CD8-positive, alpha-beta memory T cell (primary cell): ENCODE data around the gene PKHD1. TPM values are rescaled to one million over a fixed set of nuclear protein-coding genes. Genes with fewer than 3 reads are reported as not detected.
A peak's percentile ranks its signal among the peaks of the same experiment; 100 is the strongest.

ENCODE experiments used
- CTCF ChIA-PET: fragments of 350-600 bp; sonication (Branson Sonifier 250); formaldehyde crosslinking; loops from one replicate; lab custom pipeline; 2021; ENCODE audit warnings: antibody characterized with exemption; lab: Charles Lee
- POLR2A ChIA-PET: fragments of 350-600 bp; sonication (Branson Sonifier 250); formaldehyde crosslinking; loops from one replicate; lab custom pipeline; 2021; ENCODE audit warnings: antibody characterized with exemption; lab: Charles Lee
- DNase-seq, 5 donors: peaks; one replicate each; pipeline versions ENCODE4 v3.0.0 to v3.0.0-alpha.2; 2020 to 2022; ENCODE audit warnings: mixed read lengths in 1 of 5
- H3K27ac ChIP-seq: one replicate; pipeline ENCODE4 v1.7.0; 2013; ENCODE audit warnings: low read depth, mild to moderate bottlenecking, low read length, moderate library complexity
- H3K27me3 ChIP-seq: 2 replicates; pipeline ENCODE4 v1.7.0; 2013; ENCODE audit warnings: low read length, mild to moderate bottlenecking; ENCODE audit not compliant: insufficient read depth, poor library complexity, severe bottlenecking
- H3K36me3 ChIP-seq: 2 replicates; pipeline ENCODE4 v1.7.0; 2013; ENCODE audit warnings: mild to moderate bottlenecking, low read length, moderate library complexity; ENCODE audit not compliant: insufficient read depth
- H3K4me1 ChIP-seq: 2 replicates; pipeline ENCODE4 v1.7.0; 2013; ENCODE audit warnings: mild to moderate bottlenecking, low read length, moderate library complexity; ENCODE audit not compliant: insufficient read depth
- H3K4me3 ChIP-seq: 2 replicates; pipeline ENCODE4 v1.7.0; 2013; ENCODE audit warnings: mild to moderate bottlenecking, low read length
- H3K9me3 ChIP-seq: 2 replicates; pipeline ENCODE4 v1.7.0; 2013; ENCODE audit warnings: mild to moderate bottlenecking, low read length
- H3K27ac Mint-ChIP-seq, 8 donors: one replicate each; pipeline ENCODE4 v1.8.0; 2020 to 2021; ENCODE audit warnings: mixed read lengths in 8 of 8, mild to moderate bottlenecking in 6 of 8, inconsistent platforms in 3 of 8, moderate library complexity in 3 of 8
- H3K27me3 Mint-ChIP-seq, 2 donors: one replicate each; pipeline ENCODE4 v1.8.0; 2020 to 2021; ENCODE audit warnings: mixed read lengths in 2 of 2, mild to moderate bottlenecking in 1 of 2, moderate library complexity in 1 of 2
- H3K36me3 Mint-ChIP-seq, 3 donors: one replicate each; pipeline ENCODE4 v1.8.0; 2020 to 2021; ENCODE audit warnings: mixed read lengths in 3 of 3, inconsistent platforms in 1 of 3, mild to moderate bottlenecking in 1 of 3
- H3K4me1 Mint-ChIP-seq, 3 donors: one replicate each; pipeline ENCODE4 v1.8.0; 2020 to 2021; ENCODE audit warnings: mixed read lengths in 3 of 3, inconsistent platforms in 1 of 3, mild to moderate bottlenecking in 1 of 3
- H3K4me3 Mint-ChIP-seq, 7 donors: one replicate each; pipeline ENCODE4 v1.8.0; 2020 to 2021; ENCODE audit warnings: mixed read lengths in 7 of 7, mild to moderate bottlenecking in 6 of 7, moderate library complexity in 4 of 7, inconsistent platforms in 2 of 7
- H3K9me3 Mint-ChIP-seq, 5 donors: one replicate each; pipeline ENCODE4 v1.8.0; 2020 to 2022; ENCODE audit warnings: mixed read lengths in 5 of 5, mild to moderate bottlenecking in 3 of 5, moderate library complexity in 2 of 5, inconsistent platforms in 1 of 5
- polyA plus RNA-seq: library from polyadenylated mRNA; unstranded; fragments of 300-500 nt; fragmentation: Illumina TruSeq; gene quantifications from one replicate; pipeline ENCODE4 v1.2.3, GENCODE V29; 2021
- total RNA-seq, 2 experiments: library from RNA; stranded (reverse); gene quantifications; one replicate each; pipeline ENCODE4 v1.2.3, GENCODE V29; 2021

PKHD1 gene
- total and polyA plus RNA-seq, 3 experiments from 2014 or later, result not detected

GRCh38 chr6:52049252-52050050 is 38.0 kb downstream of the PKHD1 start:
- no peaks in the 10 kb centered on the region for H3K36me3 ChIP-seq
- H3K4me1 ChIP-seq, result no peaks in the 10 kb centered on the region
- Mint-ChIP-seq H3K9me3 (no peaks in the 10 kb centered on the region), H3K27ac (no peak overlapping the region), H3K4me1 (no peaks in the 10 kb centered on the region), H3K27me3 (peaks cover 19 to 57% of the 10 kb centered on the region in 2 donors), H3K36me3 (no peaks in the 10 kb centered on the region), H3K4me3 (no peak overlapping the region)
- CTCF ChIA-PET, result interaction anchor here (1.2 to 2.0 kb wide), 5 partner anchors 11 to 37 kb away, joined by 3 to 10 read pairs (median 3); no protein-coding TSS in a partner anchor
- H3K4me3 ChIP-seq, result no peak overlapping the region
- H3K27ac ChIP-seq, result no peak overlapping the region
- H3K9me3 ChIP-seq, result no peaks in the 10 kb centered on the region
- POLR2A ChIA-PET, result no interaction called here
- DNase-seq, result no peak
- H3K27me3 ChIP-seq, result peaks cover 5% of the 10 kb centered on the region

- Mint-ChIP-seq H3K36me3 (no peaks in the 10 kb centered on the region), H3K4me1 (no peaks in the 10 kb centered on the region), H3K9me3 (no peaks in the 10 kb centered on the region), H3K4me3 (no peak overlapping the region), H3K27me3 (peaks cover 12 to 58% of the 10 kb centered on the region in 2 donors), H3K27ac (no peak overlapping the region)
- POLR2A ChIA-PET, result no interaction called here
- DNase-seq, result no peak
- Histone ChIP-seq H3K4me1 (no peaks in the 10 kb centered on the region), H3K9me3 (no peaks in the 10 kb centered on the region), H3K36me3 (no peaks in the 10 kb centered on the region), H3K27ac (no peak overlapping the region), H3K27me3 (peaks cover 5% of the 10 kb centered on the region), H3K4me3 (no peak overlapping the region)
- CTCF ChIA-PET, result no interaction called here
These were observed 41.0 kb downstream of the PKHD1 start for GRCh38 chr6:52046456-52046855.

GRCh38 chr6:52045481-52045880 is 41.9 kb downstream of the PKHD1 start:
- H3K36me3 Mint-ChIP-seq, result no peaks in the 10 kb centered on the region
- H3K27me3 Mint-ChIP-seq, result peaks cover 16 to 50% of the 10 kb centered on the region in 2 donors
- H3K4me3 Mint-ChIP-seq, result no peak overlapping the region
- H3K36me3 ChIP-seq, result no peaks in the 10 kb centered on the region
- no peak overlapping the region for H3K27ac ChIP-seq
- no peak overlapping the region for H3K4me3 ChIP-seq
- no peak overlapping the region for H3K27ac Mint-ChIP-seq
- ChIA-PET CTCF (no interaction called here), POLR2A (no interaction called here)
- H3K9me3 Mint-ChIP-seq, result no peaks in the 10 kb centered on the region
- H3K9me3 ChIP-seq, result no peaks in the 10 kb centered on the region
- H3K4me1 ChIP-seq, result no peaks in the 10 kb centered on the region
- H3K27me3 ChIP-seq, result peaks cover under 1% of the 10 kb centered on the region
- DNase-seq, result no peak
- no peaks in the 10 kb centered on the region for H3K4me1 Mint-ChIP-seq

GRCh38 chr6:52045033-52045432 is 42.4 kb downstream of the PKHD1 start:
- H3K4me1 Mint-ChIP-seq, result no peaks in the 10 kb centered on the region

GRCh38 chr6:52042141-52042885 is 45.1 kb downstream of the PKHD1 start:
- Mint-ChIP-seq H3K9me3 (no peaks in the 10 kb centered on the region), H3K4me1 (no peaks in the 10 kb centered on the region), H3K27me3 (peaks cover 13 to 35% of the 10 kb centered on the region in 2 donors), H3K4me3 (no peak overlapping the region), H3K36me3 (no peaks in the 10 kb centered on the region), H3K27ac (peak overlapping the region in 1 of 8 donors; percentile 43)
- H3K36me3 ChIP-seq, result no peaks in the 10 kb centered on the region
- H3K27me3 ChIP-seq, result no peaks in the 10 kb centered on the region
- H3K27ac ChIP-seq, result no peak overlapping the region
- DNase-seq, result no peak
- H3K4me1 ChIP-seq, result no peaks in the 10 kb centered on the region
- H3K4me3 ChIP-seq, result no peak overlapping the region
- ChIA-PET CTCF (interaction anchor here (0.9 kb wide), 1 partner anchor 8 kb away, joined by 3 read pairs; no protein-coding TSS in a partner anchor), POLR2A (no interaction called here)
- no peaks in the 10 kb centered on the region for H3K9me3 ChIP-seq

More at GRCh38 chr6:52045033-52045432, 42.4 kb downstream of the PKHD1 start:
- CTCF ChIA-PET, result no interaction called here
- Mint-ChIP-seq H3K27ac (no peak overlapping the region), H3K27me3 (peaks cover 16 to 46% of the 10 kb centered on the region in 2 donors), H3K36me3 (no peaks in the 10 kb centered on the region), H3K9me3 (no peaks in the 10 kb centered on the region), H3K4me3 (peak overlapping the region in 1 of 7 donors; percentile 6)
- no peaks in the 10 kb centered on the region for H3K36me3 ChIP-seq
- H3K27ac ChIP-seq, result no peak overlapping the region
- POLR2A ChIA-PET, result no interaction called here
- H3K9me3 ChIP-seq, result no peaks in the 10 kb centered on the region
- no peaks in the 10 kb centered on the region for H3K27me3 ChIP-seq
- H3K4me3 ChIP-seq, result no peak overlapping the region
- no peaks in the 10 kb centered on the region for H3K4me1 ChIP-seq
- no peak for DNase-seq

- CTCF ChIA-PET, result no interaction called here
- H3K4me3 ChIP-seq, result no peak overlapping the region
- no peak overlapping the region for H3K27ac ChIP-seq
- H3K27me3 ChIP-seq, result no peaks in the 10 kb centered on the region
- Mint-ChIP-seq H3K27me3 (peaks cover 13 to 31% of the 10 kb centered on the region in 2 donors), H3K4me1 (no peaks in the 10 kb centered on the region), H3K27ac (no peak overlapping the region), H3K36me3 (no peaks in the 10 kb centered on the region), H3K4me3 (no peak overlapping the region), H3K9me3 (no peaks in the 10 kb centered on the region)
- no peak for DNase-seq
- no peaks in the 10 kb centered on the region for H3K9me3 ChIP-seq
- no peaks in the 10 kb centered on the region for H3K36me3 ChIP-seq
- POLR2A ChIA-PET, result no interaction called here
- no peaks in the 10 kb centered on the region for H3K4me1 ChIP-seq
These were observed 46.3 kb downstream of the PKHD1 start for GRCh38 chr6:52041134-52041533.

GRCh38 chr6:52027699-52028098 is 59.7 kb downstream of the PKHD1 start:
- no peak overlapping the region for H3K27ac ChIP-seq
- POLR2A ChIA-PET, result no interaction called here
- no peak overlapping the region for H3K4me3 ChIP-seq
- no peak overlapping the region for H3K27ac Mint-ChIP-seq
- no peak overlapping the region for H3K4me3 Mint-ChIP-seq
- H3K9me3 ChIP-seq, result peaks cover under 1% of the 10 kb centered on the region
- H3K27me3 ChIP-seq, result no peaks in the 10 kb centered on the region
- no peaks in the 10 kb centered on the region for H3K36me3 ChIP-seq
- no peaks in the 10 kb centered on the region for H3K4me1 Mint-ChIP-seq
- CTCF ChIA-PET, result no interaction called here
- H3K4me1 ChIP-seq, result no peaks in the 10 kb centered on the region
- no peak for DNase-seq
- H3K27me3 Mint-ChIP-seq, result peaks cover 8 to 41% of the 10 kb centered on the region in 2 donors
- peaks cover 0 to 5% (median 3%) of the 10 kb centered on the region in 5 donors for H3K9me3 Mint-ChIP-seq
- H3K36me3 Mint-ChIP-seq, result peaks cover 0 to 3% (median 0%) of the 10 kb centered on the region in 3 donors

GRCh38 chr6:52024451-52025068 is 62.9 kb downstream of the PKHD1 start:
- DNase-seq, result no peak
- Histone ChIP-seq H3K27ac (no peak overlapping the region), H3K36me3 (no peaks in the 10 kb centered on the region), H3K4me1 (no peaks in the 10 kb centered on the region), H3K4me3 (no peak overlapping the region), H3K9me3 (no peaks in the 10 kb centered on the region), H3K27me3 (no peaks in the 10 kb centered on the region)
- H3K27me3 Mint-ChIP-seq, result peaks cover 11 to 38% of the 10 kb centered on the region in 2 donors
- ChIA-PET CTCF (no interaction called here), POLR2A (no interaction called here)
- H3K4me1 Mint-ChIP-seq, result no peaks in the 10 kb centered on the region
- H3K4me3 Mint-ChIP-seq, result no peak overlapping the region
- no peak overlapping the region for H3K27ac Mint-ChIP-seq
- H3K9me3 Mint-ChIP-seq, result no peaks in the 10 kb centered on the region
- H3K36me3 Mint-ChIP-seq, result no peaks in the 10 kb centered on the region
